PC-3 (cell line): ENCODE results near the gene SMAD5. TPM values are rescaled to one million over a fixed set of nuclear protein-coding genes. Genes with fewer than 3 reads are reported as not detected.
A peak's percentile ranks its signal among the peaks of the same experiment; 100 is the strongest.

Experiments
- ATAC-seq: fragments of 200-7000 bp; cut with Tn5 transposase; 2 replicates; pipeline ENCODE4 v1.9.1; 2020; ENCODE audit warnings: mild to moderate bottlenecking, moderate library complexity
- BruUV-seq: library from RNA; stranded (reverse); fragments of 400-500 nt; replicated peaks from 2 replicates; lab custom pipeline; 2021; lab: Mats Ljungman, UMichigan
- CTCF ChIA-PET: fragments of 300-600 bp; sonication (Branson Sonifier 250); formaldehyde crosslinking; loops from one replicate; lab custom pipeline; 2022; ENCODE audit warnings: antibody characterized with exemption; lab: Charles Lee
- POLR2A ChIA-PET: fragments of 300-600 bp; sonication (Branson Sonifier 250); formaldehyde crosslinking; loops from one replicate; lab custom pipeline; 2022; ENCODE audit warnings: antibody characterized with exemption; ENCODE audit not compliant: unreplicated experiment; lab: Charles Lee
- DNase-seq: peaks from one replicate; pipeline ENCODE4 v3.0.0-alpha.2; 2015
- H2AFZ ChIP-seq: fragments of 300-600 bp; sonication (generic); 2 replicates; pipeline ENCODE4 v1.6.0; 2016; ENCODE audit warnings: antibody characterized with exemption, low read length
- H3F3A ChIP-seq: fragments of 300-600 bp; sonication (generic); one replicate; pipeline ENCODE4 v1.6.0; 2017; ENCODE audit warnings: antibody characterized with exemption, low read length, control low read depth, mild to moderate bottlenecking; ENCODE audit not compliant: unreplicated experiment
- H3K27ac ChIP-seq: fragments of 300-600 bp; sonication (generic); 2 replicates; pipeline ENCODE4 v1.5.1; 2016; ENCODE audit warnings: mild to moderate bottlenecking, low read length
- H3K27me3 ChIP-seq: fragments of 300-600 bp; sonication (generic); 2 replicates; pipeline ENCODE4 v1.6.1; 2016; ENCODE audit warnings: low read length, mixed read lengths
- H3K36me3 ChIP-seq: fragments of 300-600 bp; sonication (generic); 2 replicates; pipeline ENCODE4 v1.6.1; 2016; ENCODE audit warnings: low read depth, mixed run types, low read length, mixed read lengths
- H3K4me1 ChIP-seq: fragments of 300-600 bp; sonication (generic); 2 replicates; pipeline ENCODE4 v1.5.1; 2016; ENCODE audit warnings: low read length; ENCODE audit not compliant: insufficient read depth
- H3K4me2 ChIP-seq: fragments of 300-600 bp; sonication (generic); 2 replicates; pipeline ENCODE4 v1.6.0; 2016; ENCODE audit warnings: low read length
- H3K4me3 ChIP-seq: fragments of 300-600 bp; sonication (generic); 2 replicates; pipeline ENCODE4 v1.5.1; 2016; ENCODE audit warnings: mild to moderate bottlenecking, low read length, mixed read lengths
- H3K79me2 ChIP-seq: fragments of 300-600 bp; sonication (generic); 2 replicates; pipeline ENCODE4 v1.6.1; 2017; ENCODE audit warnings: low read length, mixed read lengths
- H3K9ac ChIP-seq: fragments of 300-600 bp; sonication (generic); 2 replicates; pipeline ENCODE4 v1.6.0; 2016; ENCODE audit warnings: mild to moderate bottlenecking, low read length
- H3K9me2 ChIP-seq: fragments of 300-600 bp; sonication (generic); replicated peaks from 2 replicates; pipeline ENCODE4 v1.6.1; 2016; ENCODE audit warnings: mixed run types, low read length, mixed read lengths
- H3K9me3 ChIP-seq: fragments of 300-600 bp; sonication (generic); 2 replicates; pipeline ENCODE4 v1.6.1; 2016; ENCODE audit warnings: low read length, mixed read lengths
- H4K20me1 ChIP-seq: fragments of 300-600 bp; sonication (generic); 2 replicates; pipeline ENCODE4 v1.6.1; 2016; ENCODE audit warnings: low read length, mixed read lengths
- EZH2 ChIP-seq: fragments of 300-600 bp; sonication (generic); IDR thresholded peaks from one replicate; pipeline ENCODE4 v1.6.1; 2017; ENCODE audit warnings: antibody characterized with exemption, mild to moderate bottlenecking, low read length; ENCODE audit not compliant: unreplicated experiment
- EZH2phosphoT487 ChIP-seq: fragments of 300-600 bp; sonication (generic); IDR thresholded peaks from 2 replicates; pipeline ENCODE4 v1.6.1; 2018; ENCODE audit warnings: mild to moderate bottlenecking, antibody characterized with exemption, low read length, borderline replicate concordance
- intact Hi-C: fragments of 100-400 bp; cut with micrococcal nuclease; formaldehyde crosslinking; loops from 2 replicates; pipeline ENCODE4 v1.9.0; 2023
- total RNA-seq: library from RNA; depleted of rRNA; stranded (reverse); fragments of >200 nt; gene quantifications from 2 replicates; pipeline ENCODE4 v1.2.3, GENCODE V29; 2014
- TF ChIP-seq, protein P1 (sequence below): fragments of 300-600 bp; sonication (generic); conservative IDR thresholded peaks from 2 replicates; pipeline ENCODE4 v1.5.1; 2017; ENCODE audit warnings: antibody characterized with exemption, low read depth, mild to moderate bottlenecking, low read length

SMAD5 gene
- total RNA-seq, 1 experiment from 2014 or later: 28.5 TPM

DNA sequence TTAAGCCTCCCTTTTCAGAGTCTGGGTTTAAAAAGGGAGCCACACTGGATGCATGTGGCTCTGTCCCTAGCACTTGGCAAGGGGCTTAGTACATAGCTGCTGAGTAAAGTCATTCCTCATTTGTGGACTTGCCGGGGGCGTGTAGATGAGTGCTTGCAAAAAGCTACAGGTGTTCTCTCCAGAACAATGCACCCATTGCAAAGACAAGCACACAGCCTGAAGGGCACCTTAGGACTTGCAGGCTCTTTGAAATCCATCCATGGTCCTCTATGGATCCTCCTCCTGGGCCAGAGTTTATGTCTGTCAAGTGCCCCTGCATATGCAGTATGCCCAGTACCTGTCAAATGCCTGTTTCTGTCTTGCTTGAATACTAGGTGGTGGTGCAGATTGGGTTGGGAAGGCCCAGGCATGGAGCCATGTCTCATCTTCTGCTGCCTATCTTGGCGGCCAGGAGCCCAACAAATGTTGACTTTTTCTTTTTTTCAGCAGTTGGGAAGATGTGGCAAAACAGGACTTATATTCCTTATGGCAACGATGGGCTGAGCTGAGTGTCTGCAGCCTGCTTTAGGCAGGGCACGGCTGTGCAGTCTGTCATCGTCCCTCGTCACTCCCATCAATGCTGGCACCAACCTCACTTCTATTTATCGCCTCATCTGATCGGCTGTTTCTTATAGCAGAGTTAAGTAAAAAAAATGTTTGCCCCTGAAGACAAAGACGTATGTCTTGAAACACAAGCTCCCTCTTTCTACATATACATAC, 78.8 kb downstream of the SMAD5 start:
- H3K27me3 ChIP-seq: peaks cover 8% of the 10 kb centered on the region; the same call in 1 of the 2 replicates
- no peak overlapping the region for H2AFZ ChIP-seq
- H3K9me3 ChIP-seq: no peaks in the 10 kb centered on the region
- H4K20me1 ChIP-seq: no peaks in the 10 kb centered on the region
- TF ChIP-seq, protein P1, sequence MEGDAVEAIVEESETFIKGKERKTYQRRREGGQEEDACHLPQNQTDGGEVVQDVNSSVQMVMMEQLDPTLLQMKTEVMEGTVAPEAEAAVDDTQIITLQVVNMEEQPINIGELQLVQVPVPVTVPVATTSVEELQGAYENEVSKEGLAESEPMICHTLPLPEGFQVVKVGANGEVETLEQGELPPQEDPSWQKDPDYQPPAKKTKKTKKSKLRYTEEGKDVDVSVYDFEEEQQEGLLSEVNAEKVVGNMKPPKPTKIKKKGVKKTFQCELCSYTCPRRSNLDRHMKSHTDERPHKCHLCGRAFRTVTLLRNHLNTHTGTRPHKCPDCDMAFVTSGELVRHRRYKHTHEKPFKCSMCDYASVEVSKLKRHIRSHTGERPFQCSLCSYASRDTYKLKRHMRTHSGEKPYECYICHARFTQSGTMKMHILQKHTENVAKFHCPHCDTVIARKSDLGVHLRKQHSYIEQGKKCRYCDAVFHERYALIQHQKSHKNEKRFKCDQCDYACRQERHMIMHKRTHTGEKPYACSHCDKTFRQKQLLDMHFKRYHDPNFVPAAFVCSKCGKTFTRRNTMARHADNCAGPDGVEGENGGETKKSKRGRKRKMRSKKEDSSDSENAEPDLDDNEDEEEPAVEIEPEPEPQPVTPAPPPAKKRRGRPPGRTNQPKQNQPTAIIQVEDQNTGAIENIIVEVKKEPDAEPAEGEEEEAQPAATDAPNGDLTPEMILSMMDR: no peak
- TF ChIP-seq EZH2 (no peak), EZH2phosphoT487 (no peak)
- no peak overlapping the region for H3K9ac ChIP-seq
- H3K79me2 ChIP-seq: no peaks in the 10 kb centered on the region
- ChIA-PET POLR2A (no interaction called here), CTCF (no interaction called here)
- no peaks in the 10 kb centered on the region for H3K36me3 ChIP-seq
- no peaks in the 10 kb centered on the region for H3F3A ChIP-seq
- H3K4me1 ChIP-seq: no peaks in the 10 kb centered on the region
- intact Hi-C loops: loop anchor here (1.0 to 2.0 kb wide), 3 partner anchors 147 to 324 kb away; no protein-coding TSS in a partner anchor
- H3K27ac ChIP-seq: no peak overlapping the region
- no peak overlapping the region for H3K4me3 ChIP-seq
- ATAC-seq (no peak), DNase-seq (no peak)
- no TSS peak for BruUV-seq
- H3K9me2 ChIP-seq: no peaks in the 10 kb centered on the region
- no peak overlapping the region for H3K4me2 ChIP-seq

DNA sequence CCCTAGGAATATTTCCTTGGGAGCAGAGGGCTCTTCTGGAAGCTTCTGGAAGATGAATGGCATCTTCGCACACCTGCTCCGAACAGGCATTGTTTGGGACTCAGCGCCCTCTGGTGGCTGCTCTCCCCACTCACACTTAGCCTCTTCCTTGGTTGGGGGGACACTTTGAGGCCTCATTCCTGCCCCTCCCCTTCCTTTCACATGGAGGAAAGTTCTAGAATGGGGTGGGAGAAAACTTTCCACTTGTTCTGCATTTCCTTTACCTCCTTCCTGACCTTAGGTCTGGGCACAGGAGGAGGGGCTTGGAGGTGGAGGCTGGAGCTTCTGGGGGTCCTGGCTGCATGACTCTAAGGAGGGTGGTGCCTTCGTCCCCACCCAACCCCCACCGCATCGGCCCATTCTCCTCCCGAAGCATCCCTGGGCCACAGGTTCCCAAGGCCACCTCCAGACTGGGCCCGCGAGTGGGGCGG, 79.6 kb downstream of the SMAD5 start:
- Histone ChIP-seq H3K9me2 (no peaks in the 10 kb centered on the region), H3K9ac (no peak overlapping the region), H2AFZ (no peak overlapping the region), H3K27ac (no peak overlapping the region), H3F3A (no peaks in the 10 kb centered on the region), H3K4me1 (no peaks in the 10 kb centered on the region), H3K27me3 (peaks cover 8% of the 10 kb centered on the region; the same call in 1 of the 2 replicates), H3K36me3 (no peaks in the 10 kb centered on the region), H3K4me2 (no peak overlapping the region), H4K20me1 (no peaks in the 10 kb centered on the region), H3K79me2 (no peaks in the 10 kb centered on the region), H3K9me3 (no peaks in the 10 kb centered on the region), H3K4me3 (no peak overlapping the region)
- no TSS peak for BruUV-seq
- CTCF ChIA-PET: no interaction called here
- POLR2A ChIA-PET: no interaction called here
- ATAC-seq: peak; percentile 66; the same call in 1 of the 2 replicates
- TF ChIP-seq EZH2: no peak
- TF ChIP-seq, protein P1: peak; percentile 90
- TF ChIP-seq EZH2phosphoT487: no peak
- DNase-seq: peak; percentile 55
- intact Hi-C loops: loop anchor here (1.0 to 2.0 kb wide), 3 partner anchors 148 to 325 kb away; no protein-coding TSS in a partner anchor
